ENCODE results near the gene C16orf95.

Gene C16orf95

GRCh38 chr16:87316450-87316922, 706 bp downstream of the C16orf95 start:
- peak overlapping the region; percentile 87 for H3K27ac ChIP-seq
- TF ChIP-seq ZFX (IDR thresholded peaks at IDR 0.05; ENCODE audit: borderline replicate concordance): no peak
- TF ChIP-seq, protein P1, sequence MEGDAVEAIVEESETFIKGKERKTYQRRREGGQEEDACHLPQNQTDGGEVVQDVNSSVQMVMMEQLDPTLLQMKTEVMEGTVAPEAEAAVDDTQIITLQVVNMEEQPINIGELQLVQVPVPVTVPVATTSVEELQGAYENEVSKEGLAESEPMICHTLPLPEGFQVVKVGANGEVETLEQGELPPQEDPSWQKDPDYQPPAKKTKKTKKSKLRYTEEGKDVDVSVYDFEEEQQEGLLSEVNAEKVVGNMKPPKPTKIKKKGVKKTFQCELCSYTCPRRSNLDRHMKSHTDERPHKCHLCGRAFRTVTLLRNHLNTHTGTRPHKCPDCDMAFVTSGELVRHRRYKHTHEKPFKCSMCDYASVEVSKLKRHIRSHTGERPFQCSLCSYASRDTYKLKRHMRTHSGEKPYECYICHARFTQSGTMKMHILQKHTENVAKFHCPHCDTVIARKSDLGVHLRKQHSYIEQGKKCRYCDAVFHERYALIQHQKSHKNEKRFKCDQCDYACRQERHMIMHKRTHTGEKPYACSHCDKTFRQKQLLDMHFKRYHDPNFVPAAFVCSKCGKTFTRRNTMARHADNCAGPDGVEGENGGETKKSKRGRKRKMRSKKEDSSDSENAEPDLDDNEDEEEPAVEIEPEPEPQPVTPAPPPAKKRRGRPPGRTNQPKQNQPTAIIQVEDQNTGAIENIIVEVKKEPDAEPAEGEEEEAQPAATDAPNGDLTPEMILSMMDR (IDR thresholded peaks at IDR 0.05): no peak

- TF ChIP-seq, protein P1 (IDR thresholded peaks at IDR 0.05): no peak
- TF ChIP-seq ZFX (IDR thresholded peaks at IDR 0.05; ENCODE audit: borderline replicate concordance): no peak
- H3K27ac ChIP-seq: no peak overlapping the region
These were observed 2.2 kb downstream of the C16orf95 start for GRCh38 chr16:87314990-87315420.

- H3K27ac ChIP-seq: no peak overlapping the region
- TF ChIP-seq ZFX (IDR thresholded peaks at IDR 0.05; ENCODE audit: borderline replicate concordance): no peak
These were observed 5.2 kb downstream of the C16orf95 start for GRCh38 chr16:87312008-87312407.

GRCh38 chr16:87311387-87311786, 5.8 kb downstream of the C16orf95 start:
- H3K27ac ChIP-seq: no peak overlapping the region
- TF ChIP-seq, protein P1 (IDR thresholded peaks at IDR 0.05): no peak
- TF ChIP-seq ZFX (IDR thresholded peaks at IDR 0.05; ENCODE audit: borderline replicate concordance): no peak

DNA sequence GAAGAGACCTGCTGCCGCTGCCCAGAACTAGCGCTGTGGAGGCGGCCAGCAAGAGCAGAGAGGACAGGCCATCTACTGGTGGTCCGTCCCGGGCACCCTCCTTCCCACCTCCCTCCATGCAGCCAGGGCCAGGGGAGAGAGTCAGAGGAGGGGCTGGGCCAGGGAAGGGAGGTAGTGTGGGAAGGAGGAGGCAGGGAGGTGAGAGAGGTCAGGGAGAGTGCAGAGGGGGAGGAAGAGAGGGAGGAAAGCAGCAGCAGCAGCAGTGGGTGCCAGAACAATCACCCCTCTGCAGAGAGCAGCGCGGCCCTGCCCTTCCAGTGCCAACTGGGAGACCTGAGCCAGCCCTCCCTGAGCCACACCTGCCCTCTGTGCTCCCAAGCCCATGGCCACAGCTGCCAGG, 6.6 kb downstream of the C16orf95 start:
- no peak overlapping the region for H3K27ac ChIP-seq
- TF ChIP-seq, protein P1 (IDR thresholded peaks at IDR 0.05): no peak
- no peak for TF ChIP-seq ZFX (IDR thresholded peaks at IDR 0.05; ENCODE audit: borderline replicate concordance)

DNA sequence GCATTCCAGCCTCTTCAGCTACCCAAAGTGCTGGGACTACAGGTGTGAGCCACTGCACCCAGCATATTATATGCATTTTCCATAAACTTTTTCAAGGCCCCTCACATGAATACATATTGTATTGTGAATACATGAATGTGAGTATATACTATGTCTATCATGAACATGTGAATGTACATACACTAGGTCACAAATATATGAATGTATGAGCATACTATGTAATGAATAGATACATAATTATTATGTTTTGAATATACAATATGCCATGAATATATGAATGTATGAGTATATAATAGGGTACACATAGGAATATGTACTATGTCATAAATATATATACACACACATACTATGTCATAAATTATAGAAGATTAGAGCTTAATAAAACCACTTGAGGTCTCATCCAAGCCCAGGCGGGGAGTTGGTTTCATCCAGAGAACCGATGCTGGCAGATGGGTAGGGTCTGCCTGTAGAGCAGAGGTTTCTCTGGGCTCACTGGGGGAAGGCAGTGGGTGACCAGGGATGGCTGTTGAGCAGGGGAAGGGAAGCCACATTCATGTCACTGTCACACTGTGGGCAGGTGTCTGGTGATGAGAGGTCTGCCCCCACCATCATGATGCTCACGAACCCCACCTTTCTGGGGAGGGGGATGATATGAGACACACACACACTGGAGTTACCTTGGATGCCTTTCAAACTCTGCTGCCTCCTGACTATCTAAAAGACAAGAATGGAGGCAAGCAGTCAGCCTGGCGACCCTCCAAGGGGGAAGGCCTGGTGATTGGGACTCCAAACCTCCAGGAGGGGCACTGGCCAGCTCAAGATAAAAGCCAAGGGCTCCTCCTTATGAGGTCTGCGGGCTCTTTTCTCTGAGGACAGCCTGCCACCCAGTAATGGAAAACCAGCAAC, 7.3 kb downstream of the C16orf95 start:
- no peak overlapping the region for H3K27ac ChIP-seq
- TF ChIP-seq, protein P1 (IDR thresholded peaks at IDR 0.05): no peak
- TF ChIP-seq ZFX (IDR thresholded peaks at IDR 0.05; ENCODE audit: borderline replicate concordance): no peak

DNA sequence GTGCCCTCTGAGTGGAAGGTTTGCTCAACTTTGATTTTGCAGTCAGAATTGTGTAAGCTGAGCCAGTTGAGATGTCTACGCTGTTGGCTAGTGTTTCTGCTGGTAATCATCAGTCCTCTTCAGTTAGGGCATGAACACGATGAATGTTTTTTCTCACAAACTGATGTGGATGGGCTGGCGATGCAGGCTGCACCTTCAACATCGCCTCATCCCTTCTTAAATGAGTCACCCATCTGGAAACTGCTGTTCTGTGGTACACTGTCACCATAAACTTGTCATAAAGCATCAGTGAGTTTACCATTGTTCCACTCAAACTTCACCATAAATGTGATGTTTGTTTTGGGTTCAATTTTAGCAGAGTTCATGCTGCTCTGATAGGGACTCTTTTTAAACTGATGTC, 8.4 kb downstream of the C16orf95 start:
- no peak overlapping the region for H3K27ac ChIP-seq
- TF ChIP-seq ZFX (IDR thresholded peaks at IDR 0.05; ENCODE audit: borderline replicate concordance): no peak
- TF ChIP-seq, protein P1 (IDR thresholded peaks at IDR 0.05): no peak
